GM21737 (cell line): ENCODE measurements around the gene CDCA4.

Experiments
- ATAC-seq: cut with Tn5 transposase; IDR thresholded peaks from one replicate; pipeline ENCODE4 v1.9.1; 2021; ENCODE audit warnings: mild to moderate bottlenecking, moderate library complexity; ENCODE audit not compliant: unreplicated experiment

Gene CDCA4

DNA sequence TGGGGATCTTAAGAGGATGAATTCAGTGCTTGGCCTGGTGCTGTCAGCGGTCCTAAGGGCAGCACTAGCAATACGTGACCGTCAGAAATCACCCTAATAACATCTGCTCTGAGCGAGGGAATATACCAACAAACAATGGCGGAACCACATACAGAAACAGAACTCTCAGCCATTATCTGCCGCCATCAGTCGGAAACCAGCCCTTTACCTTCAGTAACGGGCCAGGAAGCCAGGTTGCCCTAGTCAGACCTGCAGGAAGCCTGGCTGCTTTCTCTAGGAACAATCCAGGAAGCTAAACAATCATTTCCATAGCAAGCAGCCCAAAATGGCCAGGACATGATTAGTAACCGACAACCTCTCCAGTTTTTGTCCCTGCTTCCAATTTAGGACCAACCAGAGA is 5.6 kb downstream of the CDCA4 start:
- ATAC-seq = no peak

DNA sequence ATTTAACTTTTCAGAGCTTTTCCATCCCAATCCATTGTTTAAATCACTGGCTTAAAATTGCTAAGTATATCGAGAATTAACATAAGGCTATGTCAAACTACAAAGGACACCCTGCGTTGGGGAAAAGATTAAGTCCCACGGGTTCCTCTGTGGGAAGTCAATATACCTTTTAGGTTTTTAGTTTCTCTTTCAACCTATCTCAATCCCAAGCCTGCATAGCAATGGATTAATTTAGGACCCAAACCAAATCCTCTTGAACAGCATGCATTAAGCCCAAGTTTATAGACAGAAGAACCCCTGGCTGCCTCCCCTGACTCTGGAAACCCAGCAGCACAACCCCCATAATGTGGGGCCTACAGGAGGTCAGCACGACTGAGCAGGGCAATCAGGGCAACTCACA is 6.3 kb downstream of the CDCA4 start:
- no peak for ATAC-seq

DNA sequence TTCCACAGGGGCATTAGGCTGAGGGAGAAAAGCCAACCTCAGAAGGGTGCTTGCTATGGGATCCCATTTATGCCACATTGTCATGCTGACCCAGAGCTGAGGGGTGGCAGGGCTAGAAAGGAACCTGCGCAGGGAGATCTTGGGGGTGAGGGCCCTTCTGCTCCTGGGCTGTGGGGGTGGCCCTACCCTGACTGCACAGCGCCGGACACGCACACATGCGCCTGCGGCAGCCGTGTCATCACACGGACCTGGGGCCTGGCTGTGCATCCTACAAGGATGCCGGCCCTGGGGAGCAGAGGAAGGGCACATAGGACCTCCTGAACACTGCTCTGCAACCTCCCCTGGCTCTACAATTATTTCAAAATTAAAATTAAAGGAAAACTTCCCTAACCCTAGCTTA is 6.9 kb downstream of the CDCA4 start:
- ATAC-seq = no peak

DNA sequence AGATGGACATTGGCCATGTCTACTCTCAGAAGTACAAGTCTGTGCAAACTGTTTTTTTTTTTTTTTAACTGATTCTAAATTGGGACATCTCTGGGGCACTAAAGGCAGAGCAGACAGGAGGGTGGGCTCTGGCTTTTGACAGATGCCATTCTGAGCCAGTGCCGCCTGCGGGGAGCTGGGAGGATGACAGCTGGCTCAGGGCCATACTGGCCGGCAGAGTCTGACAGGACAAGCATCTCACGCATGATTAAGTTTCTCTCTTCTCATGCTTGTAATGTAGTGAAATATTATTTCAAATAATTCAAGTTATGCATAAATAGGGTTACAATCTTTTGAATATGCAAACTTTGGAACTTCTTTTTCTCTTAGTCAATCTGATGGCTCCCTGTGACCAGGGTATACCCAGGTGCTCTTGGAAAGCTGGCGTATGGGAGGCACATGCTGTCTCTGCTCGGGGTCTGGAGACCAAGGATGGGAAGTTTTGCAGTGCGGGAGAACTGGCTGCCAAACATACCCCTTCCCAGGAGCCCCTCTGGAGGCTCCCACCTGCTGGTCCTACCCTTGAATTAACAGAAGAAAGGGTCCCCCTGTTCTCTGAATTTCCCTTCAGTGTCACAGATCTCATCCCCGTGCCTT is 7.6 kb downstream of the CDCA4 start:
- no peak for ATAC-seq

DNA sequence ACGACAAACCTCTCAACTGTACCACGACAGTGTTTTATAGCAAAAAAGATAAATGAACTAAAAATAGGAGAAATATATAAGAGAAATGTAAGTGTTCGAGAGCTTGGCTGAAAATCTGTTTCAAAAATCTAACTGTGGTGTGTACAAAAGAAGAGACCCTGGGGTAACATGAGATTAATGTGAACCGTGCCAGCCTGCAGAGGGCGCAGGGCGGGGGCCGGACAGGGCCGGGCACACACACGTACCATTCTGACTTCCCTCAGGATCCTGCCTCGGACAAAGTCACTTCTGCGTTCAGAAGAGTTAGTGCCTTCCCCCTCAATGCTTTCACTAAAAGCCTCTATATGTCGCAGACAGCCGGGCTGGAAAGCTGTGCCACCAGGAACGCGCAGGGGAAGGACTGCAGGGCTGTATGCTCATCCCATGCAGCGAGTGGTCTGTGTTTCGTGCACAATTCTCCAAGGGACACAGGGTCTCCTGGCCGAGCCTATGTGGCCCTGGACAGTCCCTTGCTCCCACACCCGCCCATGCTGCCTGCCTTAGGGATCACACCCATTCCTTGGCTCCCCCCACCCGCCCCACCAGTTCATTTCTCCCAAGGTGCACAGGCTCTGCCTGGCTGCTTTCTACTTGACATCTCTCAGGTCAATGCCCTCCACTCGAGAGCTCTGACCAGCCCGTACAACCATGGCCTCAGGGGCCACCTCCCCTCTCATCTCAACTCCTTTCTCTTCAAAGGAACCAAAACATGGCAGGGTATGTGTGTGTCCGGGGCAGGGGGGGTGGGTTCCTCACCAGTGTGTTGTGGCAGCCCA is 8.5 kb downstream of the CDCA4 start:
- no peak for ATAC-seq

DNA sequence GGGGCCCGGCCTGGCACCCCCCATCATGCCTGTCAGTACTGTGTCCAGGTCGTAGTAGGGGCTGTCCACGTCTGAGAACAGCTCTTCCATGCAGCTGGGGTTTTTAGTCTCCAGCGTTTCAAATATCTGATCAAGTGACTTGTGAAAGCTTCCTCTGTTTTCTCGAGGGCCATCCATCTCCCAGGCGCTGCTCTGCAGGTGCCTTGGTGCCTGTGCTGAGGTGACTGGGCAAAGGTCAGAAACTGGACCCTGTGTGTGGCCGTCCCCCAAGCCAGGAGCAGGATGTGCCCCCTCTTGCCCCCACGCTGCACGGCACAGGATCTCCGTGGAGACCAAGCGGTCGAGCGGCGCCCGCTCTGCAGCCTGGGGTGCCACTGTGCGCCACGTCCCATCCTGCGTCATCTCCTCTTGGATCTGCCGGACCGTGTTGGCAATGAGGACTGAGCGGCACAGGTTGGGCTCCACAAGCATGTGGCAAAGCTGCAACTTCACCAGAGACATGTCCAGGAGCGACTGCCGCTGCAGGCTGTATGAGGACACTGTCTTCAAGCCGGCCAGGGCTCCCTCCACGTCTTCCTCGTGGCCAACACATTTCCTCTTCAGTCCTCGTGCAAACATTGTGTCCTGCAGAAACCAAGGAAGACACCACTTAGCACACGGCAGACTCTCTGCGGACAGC is 9.4 kb downstream of the CDCA4 start:
- ATAC-seq = no peak

DNA sequence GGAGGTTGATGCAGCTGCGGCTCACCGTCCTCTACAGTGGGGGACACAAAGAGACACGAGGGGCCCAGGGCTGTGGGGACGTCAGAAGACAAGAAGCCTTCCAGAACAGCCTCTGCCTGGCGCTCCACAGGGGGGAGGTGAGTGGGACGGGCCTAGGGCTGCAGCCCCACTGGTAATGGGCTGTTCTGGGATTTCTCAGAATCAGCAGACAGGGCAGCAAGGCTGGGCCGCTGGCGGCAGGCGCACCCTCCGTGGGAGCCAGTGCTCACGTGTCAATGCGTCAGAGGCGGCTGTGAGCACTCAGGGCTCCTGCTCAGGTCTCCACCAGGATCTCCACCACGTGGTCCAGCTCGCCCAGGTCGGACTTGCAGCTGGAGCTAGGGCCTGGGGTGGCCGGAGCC is 10.0 kb downstream of the CDCA4 start:
- ATAC-seq = no peak

DNA sequence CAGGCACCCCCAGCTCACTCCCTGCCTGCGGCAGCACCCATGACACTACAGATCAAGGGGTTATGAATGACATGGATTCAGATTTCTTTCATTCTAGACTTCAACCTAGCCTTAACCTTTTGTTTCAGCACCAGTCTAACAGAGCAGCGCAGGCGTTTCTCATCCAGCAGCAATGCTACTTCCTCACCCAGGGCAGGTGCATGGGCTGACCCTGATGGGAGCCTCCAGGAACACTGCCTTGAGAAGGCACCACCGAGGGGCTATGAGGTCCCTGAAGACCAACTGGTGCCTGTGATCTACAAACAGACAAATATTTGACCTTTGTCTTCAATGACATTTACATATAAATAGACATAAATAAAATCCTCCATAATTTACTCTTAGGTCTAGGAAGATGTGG is 10.8 kb downstream of the CDCA4 start:
- no peak for ATAC-seq

DNA sequence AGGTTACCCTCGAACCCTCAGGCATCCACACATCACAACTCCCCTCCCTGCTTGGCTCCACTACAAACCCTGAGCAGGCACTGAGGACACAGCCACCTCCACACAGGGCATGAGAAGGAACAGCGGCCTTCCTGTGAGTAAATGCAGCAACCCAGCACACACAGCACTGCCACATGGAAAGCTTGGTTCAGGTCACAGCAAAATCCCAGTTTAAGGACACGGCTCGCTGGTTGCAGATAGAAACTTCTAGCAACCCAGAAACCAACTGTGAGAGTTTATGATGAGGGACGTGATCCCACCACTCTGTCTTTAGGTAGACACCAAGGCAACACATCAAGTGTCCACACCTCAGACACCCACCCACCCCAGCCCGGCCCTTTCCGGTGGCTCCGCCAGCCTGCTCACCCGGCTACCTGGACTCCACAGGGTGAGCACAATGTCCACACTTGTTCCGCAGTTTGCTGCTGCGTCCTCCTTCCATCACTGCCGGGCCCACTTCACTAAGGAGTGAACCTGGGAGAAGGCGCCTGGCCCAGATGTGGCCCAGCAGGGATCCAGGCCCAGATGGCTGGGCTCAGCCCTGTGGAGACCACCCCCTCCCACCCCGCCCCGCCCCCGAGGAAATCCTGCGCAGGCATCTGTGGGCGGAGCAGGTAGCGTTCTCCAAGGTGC is 13.2 kb downstream of the CDCA4 start:
- ATAC-seq = no peak

DNA sequence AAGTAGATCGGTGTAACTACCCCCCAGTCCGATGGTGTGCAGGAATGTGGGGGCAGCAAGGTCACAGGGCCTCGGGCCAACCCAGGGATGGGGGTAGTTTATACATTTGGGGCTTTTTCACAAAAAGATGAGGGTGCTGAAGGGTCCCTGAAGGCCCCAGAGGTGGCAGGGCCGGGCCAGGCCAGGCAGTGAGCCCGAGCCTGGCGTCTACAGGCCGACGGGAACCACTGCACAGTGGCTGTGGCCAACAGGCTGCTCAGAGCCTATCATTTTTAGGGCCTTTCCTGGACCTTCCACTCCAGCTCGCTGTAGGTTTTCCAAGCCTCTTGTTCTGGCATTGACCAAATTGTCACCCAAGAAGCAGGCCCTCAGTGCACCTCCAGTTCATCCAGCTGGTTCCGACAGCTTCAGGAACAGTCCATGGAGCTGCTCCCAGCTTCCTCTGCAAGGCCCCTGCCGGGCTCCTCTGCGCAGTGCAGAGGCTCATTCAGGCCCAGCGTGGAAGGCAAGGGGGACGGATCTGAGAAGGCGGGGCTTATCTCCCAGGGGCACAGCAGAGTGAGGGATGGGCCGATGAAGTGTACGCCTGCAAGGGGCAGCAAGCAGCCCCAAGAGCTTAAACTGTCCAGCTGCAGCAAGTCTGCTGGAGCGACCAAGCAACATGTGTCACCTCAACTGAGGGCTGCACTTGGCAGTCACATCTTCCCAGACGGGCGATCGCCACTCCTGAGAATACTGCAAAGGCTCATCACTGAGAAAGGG is 13.9 kb downstream of the CDCA4 start:
- no peak for ATAC-seq

DNA sequence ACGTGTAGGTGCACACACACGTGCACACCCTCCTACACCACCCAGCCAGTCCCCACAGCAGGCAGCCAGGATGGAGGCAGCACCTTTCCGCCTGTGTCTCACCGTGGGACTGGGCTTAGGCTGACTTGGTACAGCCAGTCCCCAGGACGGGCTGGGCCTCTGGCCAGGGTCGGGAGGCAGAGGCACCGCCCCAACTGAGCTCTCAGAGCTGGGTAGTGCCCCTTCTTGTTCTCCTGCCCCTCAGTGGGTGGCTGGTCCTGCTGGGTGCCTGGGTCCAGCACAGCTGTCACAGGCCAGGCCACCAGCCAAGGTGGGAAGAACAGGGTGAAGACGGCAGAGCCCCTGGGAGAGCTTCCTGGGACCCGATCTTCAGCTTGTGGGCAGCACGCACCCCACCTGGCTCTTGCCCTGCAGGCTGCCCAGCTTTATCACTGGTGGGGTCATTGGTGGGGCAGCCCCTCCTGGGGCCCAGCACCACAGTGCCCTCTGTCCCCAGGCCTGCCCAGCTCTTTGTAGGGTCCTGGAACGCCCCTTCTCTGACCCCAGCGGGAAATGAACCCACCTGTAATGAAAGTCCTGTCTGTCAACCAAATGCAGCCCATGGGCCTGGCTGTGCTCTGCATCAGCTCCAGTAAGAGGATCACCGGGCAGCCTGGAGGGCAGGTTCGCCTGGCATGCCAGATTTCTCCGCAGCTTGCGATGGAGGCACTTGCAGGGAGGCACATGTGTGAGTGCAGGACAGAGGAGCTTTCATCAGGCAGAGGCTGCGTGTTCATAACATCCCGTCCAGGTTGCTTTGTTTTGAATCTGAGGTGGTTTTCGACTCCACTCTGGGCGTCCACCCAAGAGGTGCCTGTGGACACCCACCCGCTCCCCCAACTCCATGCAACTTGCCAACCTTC is 14.7 kb downstream of the CDCA4 start:
- no peak for ATAC-seq

DNA sequence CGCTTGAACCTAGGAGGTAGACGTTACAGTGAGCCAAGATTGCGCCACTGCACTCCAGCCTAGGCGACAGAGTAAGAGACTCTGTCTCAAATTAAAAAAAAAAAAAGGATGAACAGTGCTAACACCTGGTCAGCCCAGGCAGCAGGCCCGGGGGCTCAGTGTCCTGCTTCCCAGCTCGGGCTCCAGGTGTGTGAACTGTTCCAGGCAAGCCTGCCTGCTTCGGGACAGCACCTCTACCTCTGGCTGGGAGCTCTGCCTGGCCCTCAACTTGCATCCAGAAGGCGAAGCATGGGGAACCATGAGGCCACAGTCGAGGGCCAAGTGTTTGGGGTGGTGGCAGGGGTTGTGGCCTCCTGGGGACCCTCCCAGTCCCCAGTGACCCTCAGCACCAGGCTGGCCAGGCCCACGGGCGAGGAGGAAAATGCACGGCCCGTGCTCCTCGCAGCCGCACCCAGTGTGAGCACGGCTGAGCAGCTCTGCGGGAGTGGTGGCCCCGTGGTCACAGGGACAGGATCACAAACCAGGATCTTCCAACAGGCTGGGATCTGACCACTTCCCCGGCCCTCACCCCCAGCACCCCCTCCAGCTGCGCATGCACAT is 15.5 kb downstream of the CDCA4 start:
- ATAC-seq = no peak

DNA sequence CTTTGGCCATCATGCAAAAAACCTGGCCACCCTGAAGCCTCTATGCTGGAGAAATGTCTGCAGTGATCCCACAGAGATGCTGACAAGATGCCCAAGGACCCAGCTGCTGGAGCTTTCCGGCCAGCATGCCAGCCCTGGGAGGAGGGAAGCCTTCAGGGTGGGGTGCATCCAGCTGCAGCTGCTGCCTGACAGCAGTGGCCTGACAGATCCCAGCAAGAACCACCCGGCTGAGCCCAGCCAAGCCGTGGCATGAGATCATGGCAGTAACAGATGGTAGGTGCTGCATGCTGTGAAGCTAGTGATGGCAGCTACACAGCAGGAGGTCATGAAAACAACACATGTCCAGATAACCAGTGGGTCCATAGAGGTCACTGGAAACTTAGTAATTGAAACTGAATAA is 21.5 kb downstream of the CDCA4 start:
- no peak for ATAC-seq

DNA sequence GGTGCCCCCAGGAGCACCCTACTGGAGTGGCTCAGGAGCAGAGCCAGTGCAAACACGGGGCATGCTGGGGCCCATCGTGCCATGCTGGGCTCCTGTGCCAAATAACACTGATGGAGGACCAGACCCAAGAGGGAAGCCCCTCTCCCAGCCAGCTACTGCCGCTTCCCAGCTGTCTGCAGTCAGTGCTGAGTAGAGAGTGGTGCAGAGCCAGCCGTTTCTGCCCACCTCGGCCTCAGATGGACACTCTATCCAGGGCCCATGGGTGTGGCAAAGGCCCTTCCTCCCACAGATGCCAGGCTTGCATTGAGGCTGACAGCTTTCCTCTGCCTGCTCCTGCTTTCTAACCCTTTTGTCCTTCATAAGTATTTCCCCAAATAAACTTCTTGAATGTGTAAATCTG is 22.1 kb downstream of the CDCA4 start:
- no peak for ATAC-seq

DNA sequence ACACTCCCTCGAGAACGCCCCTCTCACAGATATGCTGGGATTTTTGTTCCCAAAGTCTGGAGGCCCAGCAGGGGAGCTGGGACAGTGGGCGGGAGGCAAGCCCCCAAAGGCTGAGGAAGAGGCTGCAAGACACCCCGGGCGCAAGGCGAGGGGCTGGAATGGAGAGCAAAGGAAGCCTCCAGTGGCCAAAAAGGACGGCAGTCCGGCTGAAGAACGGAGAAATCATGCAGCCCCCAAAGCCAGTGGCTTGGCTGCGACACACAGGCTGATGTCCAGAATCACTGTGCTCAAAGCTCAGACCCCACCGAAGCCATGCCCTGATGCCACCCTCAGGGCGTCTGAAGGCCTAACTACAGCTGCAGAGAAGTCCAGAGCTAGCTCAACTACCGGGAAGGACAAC is 24.4 kb downstream of the CDCA4 start:
- no peak for ATAC-seq

DNA sequence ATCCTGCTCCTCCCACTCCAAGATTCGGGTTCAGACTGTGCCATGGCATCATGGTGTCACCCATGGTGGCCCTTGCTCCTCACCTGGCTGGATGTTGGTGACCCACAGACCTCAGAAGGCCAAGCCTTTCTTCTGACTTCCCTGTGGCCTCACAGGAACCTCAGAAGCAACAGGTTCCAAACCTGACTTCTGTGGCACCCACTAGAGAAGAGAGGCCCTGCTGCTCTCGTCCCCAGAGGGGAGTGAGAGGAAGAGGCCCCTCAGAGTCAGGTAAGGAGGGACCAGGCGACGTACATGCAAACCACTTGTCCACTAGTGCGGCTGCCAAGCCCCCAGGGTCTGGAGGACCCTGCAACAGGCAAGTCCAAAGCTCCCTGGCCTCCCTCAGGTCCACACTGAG is 24.9 kb downstream of the CDCA4 start:
- no peak for ATAC-seq

DNA sequence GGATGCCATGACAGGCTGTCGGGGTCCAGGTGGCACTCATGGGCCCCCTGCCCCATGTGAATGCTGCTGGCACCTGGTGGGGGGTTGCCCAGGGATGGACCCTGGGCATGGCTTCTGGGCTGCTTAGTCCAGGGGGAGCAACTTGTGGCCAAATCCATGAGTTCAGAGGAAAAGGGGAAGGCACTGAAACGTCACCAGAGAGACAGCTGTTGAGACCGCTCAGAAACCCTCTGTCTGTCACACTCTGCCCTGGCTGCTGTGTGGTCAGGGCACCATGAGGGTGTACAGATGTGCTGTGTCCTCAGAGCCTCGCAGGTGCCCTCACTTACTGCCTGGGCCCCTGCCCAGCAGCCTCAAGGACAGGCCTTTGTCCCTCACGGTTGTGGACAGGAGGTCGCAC is 25.9 kb downstream of the CDCA4 start:
- ATAC-seq = no peak

DNA sequence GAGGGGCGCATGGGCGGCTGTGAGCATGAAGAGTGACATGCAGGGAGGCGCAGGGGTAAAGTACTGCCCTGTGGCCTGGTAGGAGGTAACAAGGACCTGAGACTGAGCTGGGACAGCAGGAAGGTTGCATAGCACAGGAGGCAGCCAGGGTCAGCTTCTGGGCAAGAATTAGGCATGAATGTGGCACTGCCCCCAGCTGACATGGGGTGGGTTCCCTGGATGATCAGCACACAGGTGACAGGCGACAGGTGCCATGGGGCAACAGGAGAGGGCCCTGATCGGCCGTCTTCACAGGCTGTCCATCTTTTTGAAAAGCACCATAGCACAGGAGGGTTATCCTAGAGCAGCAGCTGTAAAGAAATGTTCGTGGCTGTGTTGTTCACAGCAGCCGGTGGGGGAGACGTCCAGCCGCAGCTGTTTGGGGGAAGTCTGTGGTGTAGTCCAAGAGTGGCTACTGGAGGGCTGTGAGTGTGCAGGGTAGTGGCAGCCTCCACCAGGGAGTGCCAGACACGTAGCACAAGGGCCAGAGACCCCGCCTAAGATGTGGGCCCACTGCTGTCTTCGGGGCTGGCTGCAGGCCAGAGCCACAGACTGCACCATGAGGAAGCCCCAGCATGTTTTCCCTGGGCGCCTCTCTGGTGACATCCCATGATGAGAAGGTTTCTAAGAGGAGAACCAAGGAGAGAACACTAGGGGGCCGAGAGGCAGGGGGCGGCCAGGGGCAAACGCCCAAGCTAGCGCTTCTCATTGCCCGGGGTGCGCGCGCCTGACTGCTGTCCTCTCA is 26.9 kb downstream of the CDCA4 start:
- ATAC-seq = no peak

DNA sequence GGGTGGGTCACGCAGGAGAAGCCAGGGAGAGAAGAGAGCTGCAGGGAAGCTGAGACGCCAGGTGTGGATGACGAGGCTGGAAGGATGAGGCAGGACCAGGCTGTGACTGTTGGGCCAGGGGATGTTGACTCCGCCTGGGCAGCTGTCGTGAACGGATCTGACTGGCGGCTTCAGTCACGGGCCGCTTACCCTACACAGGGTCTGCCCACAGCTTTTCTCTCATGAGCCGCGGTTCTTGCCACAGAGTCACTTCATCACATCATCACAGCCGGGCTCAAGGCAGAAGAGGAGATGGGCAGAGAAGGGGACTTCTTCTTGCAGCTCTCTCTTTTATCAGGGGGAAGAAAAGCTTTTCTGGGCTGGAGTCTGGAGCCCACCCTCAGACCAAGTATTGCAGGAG is 27.6 kb downstream of the CDCA4 start:
- no peak for ATAC-seq
